Epithelial cell of esophagus (primary cell): ENCODE measurements around the gene RPL7L1.

Source experiments
- DNase-seq: peaks from one replicate; pipeline ENCODE4 v3.0.0; 2010; ENCODE audit warnings: low read depth
- H3K4me3 ChIP-seq: 2 replicates; pipeline ENCODE4 v1.5.1; 2011; ENCODE audit warnings: mild to moderate bottlenecking, low read length, control low read depth
- TF ChIP-seq, protein P1 (sequence below): IDR thresholded peaks from 2 replicates; pipeline ENCODE4 v1.5.1; 2011; ENCODE audit warnings: low read depth, mild to moderate bottlenecking, low read length, control low read depth, inconsistent platforms; ENCODE audit not compliant: insufficient read depth; ENCODE audit errors: missing control alignments

Gene RPL7L1

DNA sequence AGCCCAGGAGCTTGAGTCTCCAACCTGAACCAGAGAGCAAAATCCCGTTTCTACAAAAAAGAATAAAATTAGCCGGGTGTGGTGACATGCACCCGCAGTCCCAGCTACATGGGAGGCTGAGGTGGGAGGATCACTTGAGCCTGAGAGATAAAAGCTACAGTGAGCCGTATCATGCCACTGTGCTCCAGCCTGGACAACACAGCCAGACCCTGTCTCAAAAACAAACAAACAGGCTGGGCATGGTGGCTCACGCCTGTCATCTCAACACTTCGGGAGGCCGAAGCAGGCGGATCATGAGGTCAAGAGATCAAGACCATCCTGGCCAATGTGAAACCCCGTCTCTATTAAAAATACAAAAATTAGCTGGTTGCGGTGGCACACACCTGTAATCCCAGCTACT, 25.1 kb downstream of the RPL7L1 start:
- DNase-seq = no peak
- H3K4me3 ChIP-seq = no peak overlapping the region
- TF ChIP-seq, protein P1, sequence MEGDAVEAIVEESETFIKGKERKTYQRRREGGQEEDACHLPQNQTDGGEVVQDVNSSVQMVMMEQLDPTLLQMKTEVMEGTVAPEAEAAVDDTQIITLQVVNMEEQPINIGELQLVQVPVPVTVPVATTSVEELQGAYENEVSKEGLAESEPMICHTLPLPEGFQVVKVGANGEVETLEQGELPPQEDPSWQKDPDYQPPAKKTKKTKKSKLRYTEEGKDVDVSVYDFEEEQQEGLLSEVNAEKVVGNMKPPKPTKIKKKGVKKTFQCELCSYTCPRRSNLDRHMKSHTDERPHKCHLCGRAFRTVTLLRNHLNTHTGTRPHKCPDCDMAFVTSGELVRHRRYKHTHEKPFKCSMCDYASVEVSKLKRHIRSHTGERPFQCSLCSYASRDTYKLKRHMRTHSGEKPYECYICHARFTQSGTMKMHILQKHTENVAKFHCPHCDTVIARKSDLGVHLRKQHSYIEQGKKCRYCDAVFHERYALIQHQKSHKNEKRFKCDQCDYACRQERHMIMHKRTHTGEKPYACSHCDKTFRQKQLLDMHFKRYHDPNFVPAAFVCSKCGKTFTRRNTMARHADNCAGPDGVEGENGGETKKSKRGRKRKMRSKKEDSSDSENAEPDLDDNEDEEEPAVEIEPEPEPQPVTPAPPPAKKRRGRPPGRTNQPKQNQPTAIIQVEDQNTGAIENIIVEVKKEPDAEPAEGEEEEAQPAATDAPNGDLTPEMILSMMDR = no peak

DNA sequence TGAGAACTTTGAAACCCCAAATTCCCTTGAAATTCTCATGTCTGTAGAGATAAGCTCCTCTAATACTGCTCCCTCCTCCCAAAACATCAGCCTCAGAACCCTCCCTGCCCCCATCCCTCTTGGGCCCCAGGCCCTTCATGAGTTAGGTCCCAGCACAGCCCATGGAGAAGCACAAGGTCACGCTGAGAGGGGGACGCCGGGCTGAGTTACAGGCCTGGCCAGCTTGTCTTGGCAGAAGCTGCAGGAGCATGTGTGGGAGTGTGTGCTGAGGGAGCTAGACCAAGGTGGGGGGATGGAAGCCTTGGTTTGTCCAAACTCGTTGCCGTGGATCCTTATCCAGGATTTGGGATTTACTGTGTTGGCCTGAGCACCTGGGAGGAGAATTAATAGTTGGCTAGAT, 27.9 kb downstream of the RPL7L1 start:
- TF ChIP-seq, protein P1 = no peak
- no peak for DNase-seq
- no peak overlapping the region for H3K4me3 ChIP-seq

DNA sequence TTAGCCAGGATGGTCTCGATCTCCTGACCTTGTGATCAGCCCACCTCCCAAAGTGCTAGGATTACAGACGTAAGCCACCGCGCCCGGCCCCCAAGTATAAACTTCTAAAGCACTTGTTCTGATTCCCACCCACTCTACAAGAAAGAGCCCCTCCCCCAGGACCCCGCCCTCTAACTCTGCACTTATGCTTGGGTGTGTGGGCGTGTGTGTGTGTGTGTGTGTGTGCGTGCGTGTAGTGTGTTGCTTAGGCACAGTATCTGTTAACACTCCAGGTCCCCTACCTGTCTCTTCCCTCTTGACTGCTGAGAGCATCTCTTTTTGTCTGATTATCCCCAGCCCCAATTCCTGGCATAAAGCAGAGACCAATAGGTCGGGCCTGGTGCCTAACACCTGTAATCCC, 30.4 kb downstream of the RPL7L1 start:
- TF ChIP-seq, protein P1 = no peak
- H3K4me3 ChIP-seq = no peak overlapping the region
- DNase-seq = no peak

DNA sequence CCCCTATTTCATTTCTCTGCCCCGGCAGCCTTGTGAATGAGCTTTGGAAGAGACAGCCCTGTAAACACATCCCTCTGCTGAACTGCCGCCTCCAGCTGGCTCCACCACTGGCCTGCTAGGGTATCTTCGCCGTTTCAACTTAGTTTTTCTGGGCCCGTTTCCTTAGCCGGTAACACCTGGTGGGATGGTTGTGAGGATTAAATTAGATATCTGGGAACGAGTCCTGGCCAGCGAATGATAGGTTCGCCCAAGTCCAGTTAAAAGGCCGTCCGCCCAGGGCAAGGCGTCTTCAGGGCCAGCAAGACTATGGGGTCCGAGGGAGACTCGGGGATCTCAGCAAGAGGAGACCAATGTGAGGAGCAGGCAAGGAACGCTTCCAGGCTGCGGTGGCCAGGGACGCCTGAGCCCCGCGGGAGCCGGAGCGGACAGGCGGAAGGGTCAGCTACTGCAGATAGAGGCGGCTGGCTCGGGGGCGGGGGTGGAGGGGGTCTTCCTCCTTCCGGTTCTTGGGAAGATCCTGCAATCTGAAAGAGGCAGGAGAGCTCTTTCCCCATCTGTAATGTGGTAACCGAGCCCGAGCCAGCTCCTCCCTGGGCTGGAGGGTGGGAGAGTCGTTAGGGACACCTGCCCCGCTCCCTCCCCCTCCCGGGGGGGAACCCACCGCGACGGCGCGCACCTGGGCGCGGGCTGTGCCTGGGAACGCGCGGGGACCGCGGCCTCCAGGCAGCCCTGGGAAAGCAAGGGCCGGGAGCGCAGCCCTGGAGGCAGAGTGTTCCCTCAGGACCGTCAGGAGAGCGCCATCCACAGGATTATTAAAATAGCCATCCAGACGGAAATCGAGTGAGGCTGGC, 32.0 kb downstream of the RPL7L1 start:
- TF ChIP-seq, protein P1 = no peak
- H3K4me3 ChIP-seq = no peak overlapping the region
- no peak for DNase-seq

DNA sequence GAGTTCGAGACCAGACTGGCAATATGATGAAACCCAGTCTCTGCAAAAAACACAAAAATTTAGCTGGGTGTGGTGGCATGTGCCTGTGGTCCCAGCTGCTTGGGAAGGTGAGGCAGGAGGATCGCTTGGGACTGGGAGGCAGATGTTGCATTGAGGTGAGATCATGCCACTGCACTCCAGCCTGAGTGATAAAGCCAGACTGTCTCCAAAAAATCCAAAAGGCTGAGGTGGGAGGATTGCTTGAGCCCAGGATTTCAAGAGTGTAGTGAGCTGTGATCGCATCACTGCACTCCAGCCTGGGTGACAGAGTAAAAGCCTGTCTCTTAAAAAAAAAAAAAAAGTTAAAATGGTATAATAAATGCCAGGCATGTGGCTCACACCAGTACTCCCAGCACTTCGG, 35.1 kb downstream of the RPL7L1 start:
- no peak for DNase-seq
- TF ChIP-seq, protein P1 = no peak
- H3K4me3 ChIP-seq = no peak overlapping the region

DNA sequence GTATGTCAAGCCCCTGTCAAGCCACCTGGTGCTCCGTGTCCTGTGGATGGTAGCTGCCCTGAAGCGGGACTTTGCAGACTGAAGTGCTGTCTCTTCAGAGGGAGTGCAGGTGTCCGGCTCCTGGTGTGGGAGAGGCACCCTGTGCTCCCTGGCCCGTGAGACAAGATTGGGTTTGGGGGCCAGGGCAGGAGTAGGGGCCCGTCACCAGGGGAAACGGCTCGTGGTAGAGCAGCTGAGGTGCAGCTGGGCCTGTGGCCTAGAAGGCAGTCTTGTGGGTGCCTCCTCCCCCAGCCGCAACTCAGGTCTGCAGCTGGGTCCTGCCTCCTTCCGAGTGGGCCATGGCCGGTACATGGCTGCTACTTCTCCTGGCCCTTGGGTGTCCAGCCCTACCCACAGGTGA, 36.3 kb downstream of the RPL7L1 start, which contains the start of gene PTCRA:
TSS of gene PTCRA (plus strand) at position 322 of the 400 bp plus-strand sequence. CDS start at position 339, 17 bp downstream.
- TF ChIP-seq, protein P1 = no peak
- no peak within 1 kb of the TSS for H3K4me3 ChIP-seq
- no peak for DNase-seq

DNA sequence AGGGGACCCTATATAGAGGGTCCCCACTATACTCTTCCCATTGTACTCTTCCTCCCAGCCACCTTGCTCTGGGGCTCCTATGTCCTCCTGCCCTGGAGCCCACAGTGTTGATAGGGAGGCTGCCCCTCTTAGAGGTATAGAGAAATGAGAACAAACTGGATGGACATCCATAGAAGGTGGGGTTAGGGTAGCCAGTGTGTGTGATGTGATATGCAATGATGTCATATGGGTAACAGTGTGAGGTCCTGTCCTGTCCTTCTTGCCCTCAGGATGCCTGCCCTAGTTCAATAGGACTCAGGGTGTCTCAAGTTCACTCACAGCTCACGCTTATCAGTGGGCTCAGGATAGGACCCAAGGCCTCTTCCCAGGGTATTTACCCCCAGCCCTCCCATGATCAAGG, 36.9 kb downstream of the RPL7L1 start:
- DNase-seq = no peak
- H3K4me3 ChIP-seq = no peak overlapping the region
- TF ChIP-seq, protein P1 = no peak
